Hindlimb muscle (tissue), 1 donor: ENCODE results near the gene TJP2. TPM values are rescaled to one million over a fixed set of nuclear protein-coding genes. Genes with fewer than 3 reads are reported as not detected.

Experiments
- DNase-seq: peaks from one replicate; pipeline ENCODE4 v3.0.0-alpha.2; 2013
- polyA plus RNA-seq: library from polyadenylated mRNA; unstranded; fragments of 120-200 nt; gene quantifications from one replicate; pipeline ENCODE4 v1.2.1, GENCODE V29; 2013; ENCODE audit not compliant: insufficient read length

The TJP2 gene
- polyA plus RNA-seq, 1 donor, result 13.5 TPM

- DNase-seq, result no peak
Observed at GRCh38 chr9:69192214-69192613, 18.1 kb downstream of the TJP2 start.

DNA sequence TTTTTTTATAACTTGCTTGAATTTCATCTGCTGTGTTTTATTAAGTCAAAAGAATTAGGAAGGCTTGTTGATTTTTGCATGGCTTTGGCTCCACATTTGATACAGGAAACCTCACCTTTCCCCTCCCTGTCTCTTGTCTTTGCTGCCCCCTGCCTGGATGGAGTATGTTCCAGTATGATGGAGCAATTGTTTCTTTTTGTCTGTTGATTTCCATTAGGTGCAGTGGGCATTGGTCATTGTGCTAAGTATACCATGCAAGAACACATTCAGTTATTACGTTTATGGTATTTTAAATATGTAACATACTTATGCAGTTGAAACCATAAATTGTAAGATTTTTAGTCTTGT lies 19.6 kb downstream of the TJP2 start:
- no peak for DNase-seq

DNA sequence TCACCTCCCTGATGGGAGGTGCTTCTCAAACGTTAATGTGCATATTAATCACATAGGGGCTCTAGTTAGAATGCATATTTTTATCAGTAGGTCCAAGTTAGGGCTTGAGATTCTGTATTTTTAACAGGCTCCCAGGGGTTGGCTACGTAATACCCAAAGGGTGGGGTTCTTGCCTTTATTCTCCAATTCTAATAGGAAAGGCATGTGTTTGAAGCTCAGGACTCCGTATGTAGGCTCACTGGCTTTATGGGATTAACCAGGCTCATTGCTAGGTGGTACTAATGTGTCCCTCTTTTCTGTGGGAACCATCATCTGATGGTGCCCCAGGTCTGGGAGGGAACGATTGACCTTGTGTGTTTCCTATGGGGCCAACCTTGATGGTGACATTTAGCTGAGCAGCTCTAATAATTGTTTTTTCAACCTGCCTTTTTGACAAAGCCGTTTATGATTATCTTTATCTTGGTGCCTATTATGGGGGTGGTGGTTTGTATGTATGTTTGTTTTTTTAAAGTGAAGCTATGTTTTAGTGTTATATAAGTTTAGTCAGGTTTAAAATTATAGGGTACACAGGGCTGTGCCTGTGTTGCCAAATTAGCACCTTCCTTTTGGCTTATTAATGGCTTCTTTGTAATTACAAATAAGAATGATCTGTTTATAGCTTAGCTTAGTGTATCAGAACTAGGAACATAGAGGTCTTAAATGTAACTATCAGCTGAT lies 20.8 kb downstream of the TJP2 start:
- no peak for DNase-seq

- no peak for DNase-seq
Observed at GRCh38 chr9:69195668-69196067, 21.6 kb downstream of the TJP2 start.

GRCh38 chr9:69197687-69198086 lies 23.6 kb downstream of the TJP2 start:
- no peak for DNase-seq

- DNase-seq, result no peak
Observed at GRCh38 chr9:69198521-69199220, 24.6 kb downstream of the TJP2 start.

- no peak for DNase-seq
Observed at GRCh38 chr9:69199769-69200470, 25.8 kb downstream of the TJP2 start.

DNA sequence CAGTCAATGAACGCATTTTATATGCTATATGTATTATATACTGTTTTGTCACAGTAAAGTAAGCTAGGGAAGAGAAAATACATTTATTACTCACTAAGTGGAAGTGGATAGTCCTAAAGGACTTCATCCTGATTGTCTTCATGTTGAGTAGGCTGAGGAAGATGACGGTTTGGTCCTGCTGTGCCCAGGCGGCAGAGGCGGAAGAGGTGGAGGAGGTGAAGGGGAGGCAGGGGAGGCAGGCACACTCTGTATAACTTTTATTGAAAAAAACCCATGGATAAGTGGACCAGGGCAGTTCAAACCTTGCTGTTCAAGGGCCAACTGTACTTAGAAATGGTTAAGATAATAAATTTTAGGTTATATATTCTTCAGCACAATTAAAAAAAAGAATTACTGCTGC lies 28.5 kb downstream of the TJP2 start:
- no peak for DNase-seq

DNA sequence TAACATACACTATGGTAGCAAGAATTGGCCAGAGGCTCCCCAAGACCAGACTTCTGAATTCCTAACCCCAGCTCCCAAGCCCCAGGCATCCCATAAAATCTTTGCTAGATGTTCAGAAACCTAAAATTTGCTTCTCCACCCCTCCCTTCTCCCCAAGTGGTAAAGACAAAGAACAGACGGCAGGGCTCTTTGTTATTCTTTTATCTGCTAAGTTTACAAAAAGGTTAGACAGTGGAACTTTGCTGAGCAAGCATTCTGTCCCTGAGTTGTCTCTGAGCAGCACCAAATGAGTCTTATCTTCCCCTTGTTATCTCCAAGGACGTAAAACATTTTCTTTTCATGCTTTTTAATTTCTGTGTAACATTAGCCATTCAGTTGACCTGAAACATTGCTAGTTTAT lies 30.2 kb downstream of the TJP2 start:
- DNase-seq, result no peak

DNA sequence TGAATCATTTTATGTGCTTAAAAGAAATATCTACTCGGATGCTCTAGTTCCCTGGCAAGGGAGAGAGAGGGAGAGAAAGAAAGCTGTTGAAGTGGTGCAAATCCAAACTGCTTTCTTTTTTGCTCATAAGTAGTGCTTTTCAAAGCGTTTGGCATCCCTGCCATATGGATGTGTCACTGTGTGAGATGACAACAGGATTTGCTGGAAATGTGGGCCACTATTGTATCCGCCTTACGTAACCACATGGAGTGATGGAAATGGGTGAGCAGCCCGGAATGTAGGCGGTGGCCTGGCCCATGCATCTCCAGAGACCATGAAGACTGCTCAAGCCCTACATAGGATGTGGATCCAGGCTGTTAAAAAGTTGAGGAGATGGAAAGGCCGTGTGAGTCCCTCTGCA lies 30.8 kb downstream of the TJP2 start:
- DNase-seq, result no peak

GRCh38 chr9:69206047-69206446 lies 32.0 kb downstream of the TJP2 start:
- no peak for DNase-seq

- no peak for DNase-seq
Observed at GRCh38 chr9:69207503-69207902, 33.4 kb downstream of the TJP2 start.

DNA sequence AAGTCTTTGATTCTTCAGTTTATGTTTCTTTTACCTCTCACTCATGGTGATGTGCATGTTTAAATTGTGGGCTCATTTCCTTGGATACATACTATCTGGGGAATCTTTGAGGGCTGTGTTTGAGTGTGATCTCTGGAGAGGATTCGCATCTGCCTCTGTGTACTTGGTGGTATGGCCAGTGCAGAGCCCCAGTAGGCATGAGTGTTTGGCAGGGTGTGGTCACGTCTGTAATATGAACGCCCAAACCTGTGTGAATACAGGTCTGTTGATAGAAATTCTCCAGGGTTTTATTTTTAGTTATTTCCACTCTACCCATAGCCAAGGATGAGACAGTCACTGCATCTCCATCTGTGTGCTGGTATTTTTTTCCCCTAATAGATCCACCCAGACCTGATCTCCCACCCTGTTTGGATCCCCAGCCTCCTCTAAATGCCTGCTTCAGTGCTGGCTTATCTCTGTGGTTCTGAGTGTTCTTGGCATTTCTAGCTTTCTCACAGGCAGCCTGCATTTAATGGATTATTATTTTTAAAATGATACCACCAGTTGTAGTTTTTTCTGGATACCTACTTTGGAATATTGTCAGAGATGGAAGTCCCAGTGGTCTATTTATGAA lies 37.5 kb downstream of the TJP2 start:
- DNase-seq, result no peak

- DNase-seq, result no peak
Observed at GRCh38 chr9:69213647-69214046, 39.6 kb downstream of the TJP2 start.

- no peak for DNase-seq
Observed at GRCh38 chr9:69214939-69215338, 40.9 kb downstream of the TJP2 start.

DNA sequence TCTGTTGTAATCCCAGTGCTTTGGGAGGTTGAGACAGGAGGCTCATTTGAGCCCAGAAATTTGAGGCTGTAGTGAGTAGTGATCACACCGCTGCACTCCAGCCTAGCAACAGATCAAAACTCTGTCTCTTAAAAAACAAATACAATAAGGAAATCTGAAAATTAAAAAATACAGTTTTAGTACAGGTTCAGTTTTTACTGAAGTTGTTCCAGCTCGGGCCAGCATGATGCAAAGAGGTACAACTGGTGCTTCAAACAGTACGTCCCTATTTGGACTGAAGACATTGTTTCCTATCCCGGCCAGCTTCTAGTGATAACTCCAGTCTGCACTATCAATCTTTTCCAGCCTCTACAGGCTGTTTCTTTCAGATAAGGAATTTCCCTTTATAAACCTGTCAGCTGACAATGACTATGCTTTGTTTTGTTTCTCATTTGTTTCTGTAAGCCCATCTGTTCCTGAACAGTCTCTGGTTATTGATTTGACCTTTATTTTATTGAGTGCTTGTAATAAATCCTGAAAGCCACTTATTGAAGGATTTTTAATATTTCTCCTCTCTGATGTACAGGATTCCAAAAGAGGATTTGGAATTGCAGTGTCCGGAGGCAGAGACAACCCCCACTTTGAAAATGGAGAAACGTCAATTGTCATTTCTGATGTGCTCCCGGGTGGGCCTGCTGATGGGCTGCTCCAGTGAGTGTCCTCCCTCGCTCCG lies 41.9 kb downstream of the TJP2 start:
- no peak for DNase-seq

DNA sequence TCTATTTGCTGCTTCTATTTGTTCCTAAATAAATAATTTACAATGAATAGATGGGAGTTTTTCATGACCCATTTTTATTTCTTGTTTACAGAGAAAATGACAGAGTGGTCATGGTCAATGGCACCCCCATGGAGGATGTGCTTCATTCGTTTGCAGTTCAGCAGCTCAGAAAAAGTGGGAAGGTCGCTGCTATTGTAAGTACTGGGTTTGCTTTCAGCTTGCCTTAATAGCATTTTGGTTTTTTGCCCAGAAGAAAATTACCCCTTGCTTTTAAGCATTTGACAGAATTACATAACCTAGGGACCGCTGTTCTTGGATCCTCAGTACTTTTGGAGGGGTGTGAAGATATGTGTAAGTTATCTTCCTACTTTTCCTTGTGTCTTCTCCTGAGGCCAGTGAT lies 44.1 kb downstream of the TJP2 start:
- no peak for DNase-seq

DNA sequence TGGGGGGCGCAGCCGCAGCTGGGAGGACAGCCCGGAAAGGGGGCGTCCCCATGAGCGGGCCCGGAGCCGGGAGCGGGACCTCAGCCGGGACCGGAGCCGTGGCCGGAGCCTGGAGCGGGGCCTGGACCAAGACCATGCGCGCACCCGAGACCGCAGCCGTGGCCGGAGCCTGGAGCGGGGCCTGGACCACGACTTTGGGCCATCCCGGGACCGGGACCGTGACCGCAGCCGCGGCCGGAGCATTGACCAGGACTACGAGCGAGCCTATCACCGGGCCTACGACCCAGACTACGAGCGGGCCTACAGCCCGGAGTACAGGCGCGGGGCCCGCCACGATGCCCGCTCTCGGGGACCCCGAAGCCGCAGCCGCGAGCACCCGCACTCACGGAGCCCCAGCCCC lies 47.0 kb downstream of the TJP2 start:
- DNase-seq, result no peak

DNA sequence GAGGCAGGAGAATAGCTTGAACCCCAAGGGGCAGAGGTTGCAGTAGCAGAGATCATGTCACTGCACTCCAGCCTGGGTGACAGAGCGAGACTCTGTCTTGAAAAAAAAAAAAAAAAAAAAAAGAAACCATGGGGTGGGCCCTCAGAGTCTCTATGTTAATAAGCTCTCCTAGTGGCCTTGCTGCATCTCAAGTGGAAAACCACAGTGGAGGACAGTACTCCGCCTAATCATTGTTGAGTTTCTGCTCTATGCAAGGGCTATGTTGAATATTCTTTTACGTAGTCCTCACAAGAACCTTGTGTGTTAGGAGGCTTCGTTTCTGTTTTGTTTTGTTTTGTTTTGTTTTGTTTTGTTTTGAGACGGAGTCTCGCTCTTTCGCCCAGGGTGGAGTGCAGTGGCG lies 48.9 kb downstream of the TJP2 start:
- DNase-seq, result no peak

DNA sequence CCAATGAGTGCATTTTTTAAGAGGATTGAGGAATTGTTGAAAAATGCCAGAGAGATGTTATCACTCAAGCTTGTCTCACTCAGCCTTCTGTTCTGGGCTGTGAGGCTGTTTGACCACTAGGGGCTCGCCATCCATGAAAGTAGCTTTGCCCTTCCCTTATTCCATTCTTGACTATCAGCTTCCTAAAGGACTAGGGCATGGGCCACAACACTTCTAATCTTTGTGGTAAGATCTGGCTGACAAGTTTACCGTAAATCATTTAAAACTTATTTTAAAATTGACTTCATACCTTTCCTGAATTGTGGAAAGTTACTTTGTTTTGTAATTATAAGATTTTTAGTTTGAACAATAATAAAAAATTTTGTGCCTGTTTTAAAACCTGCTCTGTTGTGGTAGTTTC lies 49.5 kb downstream of the TJP2 start:
- peak; percentile 6 for DNase-seq

DNA sequence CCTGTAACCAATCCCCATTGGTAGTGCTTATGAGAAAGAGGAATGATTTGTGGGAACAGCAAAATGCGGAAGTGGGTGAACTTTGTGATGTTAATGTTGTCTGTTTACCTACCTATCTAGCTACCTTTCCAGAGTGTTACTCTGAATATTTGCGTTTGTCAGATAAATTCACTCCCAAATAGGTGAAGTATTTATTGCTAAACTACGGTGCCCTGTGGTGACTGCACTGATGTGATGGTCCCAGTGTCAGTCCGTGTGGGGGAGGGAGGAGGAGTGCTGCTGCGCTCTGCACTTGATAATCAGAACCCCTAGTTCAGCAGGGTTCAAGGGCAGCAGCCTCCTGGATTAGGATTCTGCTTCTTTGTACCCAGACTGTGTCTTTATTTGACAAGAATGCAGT lies 55.3 kb downstream of the TJP2 start:
- DNase-seq, result no peak

DNA sequence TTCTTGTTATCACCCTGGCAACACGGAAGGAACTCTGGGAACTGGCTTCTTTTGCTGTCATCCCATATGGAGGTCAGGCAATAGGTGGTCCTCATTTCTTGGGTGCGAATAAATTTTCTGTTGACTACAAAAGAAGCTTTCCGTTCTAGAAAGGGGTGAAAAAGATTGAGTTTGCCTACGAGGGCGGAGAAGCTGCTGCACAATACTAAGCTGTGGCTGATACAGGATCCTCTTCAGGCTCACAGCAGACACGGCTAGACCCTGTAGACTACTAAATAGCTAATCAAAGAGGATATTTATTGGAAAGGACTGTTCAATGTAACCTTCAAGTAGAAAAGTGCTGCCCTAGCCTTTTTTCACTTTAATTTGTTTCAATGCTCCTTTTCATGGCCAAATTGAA lies 58.1 kb downstream of the TJP2 start:
- no peak for DNase-seq

DNA sequence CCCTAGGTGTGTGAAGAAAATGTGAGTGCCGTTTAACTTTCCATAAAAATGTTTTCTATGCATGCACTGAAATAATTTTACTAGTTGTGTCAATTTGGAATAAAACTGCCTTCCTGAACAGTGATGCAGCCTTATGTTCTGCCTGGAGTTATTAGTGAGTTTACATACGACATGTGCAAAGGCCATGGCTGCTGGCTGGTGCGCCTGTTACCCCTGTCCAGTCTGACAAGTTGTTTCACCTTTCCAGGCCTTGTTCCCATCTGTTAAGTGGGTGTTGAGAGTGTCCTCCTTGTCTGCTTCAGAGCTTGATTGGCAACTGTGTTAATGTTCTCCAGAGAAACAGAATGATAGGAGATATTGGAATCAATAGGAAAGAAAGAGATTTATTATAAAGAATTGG lies 60.6 kb downstream of the TJP2 start:
- no peak for DNase-seq
